ENCODE data around the gene DLGAP1. TPM values are rescaled to one million over a fixed set of nuclear protein-coding genes. Genes with fewer than 3 reads are reported as not detected.

DLGAP1 gene
- total and polyA plus RNA-seq, 2 experiments from 2014 or later = 3.1 to 6.5 TPM

- no peak overlapping the region for H3K27ac ChIP-seq
- TF ChIP-seq EZH2 (IDR thresholded peaks at IDR 0.05; ENCODE audit: borderline replicate concordance) (no peak), CTCF (IDR thresholded peaks at IDR 0.05; ENCODE audit: poor library complexity) (no peak), EZH2phosphoT487 (IDR thresholded peaks at IDR 0.05; ENCODE audit: low read depth, severe bottlenecking, unreplicated experiment) (no peak)
- no peak overlapping the region for H2AFZ ChIP-seq
- H3K4me2 ChIP-seq = no peak overlapping the region
- H4K20me1 ChIP-seq (ENCODE audit: insufficient read depth, poor library complexity, severe bottlenecking) = no peaks in the 10 kb centered on the region
- H3K4me3 ChIP-seq = no peak overlapping the region
- no peak for DNase-seq (ENCODE audit: low spot score)
- H3K79me2 ChIP-seq = no peaks in the 10 kb centered on the region
- 89% methylated on average over 1 of the region's 1 CpG for WGBS (ENCODE audit: low lambda C conversion rate, missing lambda C conversion rate)
- no peaks in the 10 kb centered on the region for H3K4me1 ChIP-seq (ENCODE audit: insufficient read depth)
- H3K36me3 ChIP-seq (replicated peaks; ENCODE audit: insufficient read depth, low read depth) = no peaks in the 10 kb centered on the region
- no peaks in the 10 kb centered on the region for H3K9me2 ChIP-seq (replicated peaks; ENCODE audit: insufficient read depth)
- no peaks in the 10 kb centered on the region for H3K27me3 ChIP-seq
- no peaks in the 10 kb centered on the region for H3K9me3 ChIP-seq (ENCODE audit: low read depth)
These were observed 530.7 kb downstream of the DLGAP1 start for GRCh38 chr18:3924455-3924854.

GRCh38 chr18:3923750-3924149 is 531.4 kb downstream of the DLGAP1 start:
- H3K79me2 ChIP-seq = no peaks in the 10 kb centered on the region
- H3K9me2 ChIP-seq (replicated peaks; ENCODE audit: insufficient read depth) = no peaks in the 10 kb centered on the region
- DNase-seq (ENCODE audit: low spot score) = no peak
- H3K4me1 ChIP-seq (ENCODE audit: insufficient read depth) = no peaks in the 10 kb centered on the region
- WGBS (ENCODE audit: low lambda C conversion rate, missing lambda C conversion rate) = 76% methylated on average over 2 of the region's 2 CpGs
- H3K4me3 ChIP-seq = no peak overlapping the region
- no peak overlapping the region for H3K4me2 ChIP-seq
- no peak overlapping the region for H3K27ac ChIP-seq
- TF ChIP-seq EZH2 (IDR thresholded peaks at IDR 0.05; ENCODE audit: borderline replicate concordance) = no peak
- no peak for TF ChIP-seq CTCF (IDR thresholded peaks at IDR 0.05; ENCODE audit: poor library complexity)
- no peaks in the 10 kb centered on the region for H3K27me3 ChIP-seq
- no peaks in the 10 kb centered on the region for H3K9me3 ChIP-seq (ENCODE audit: low read depth)
- no peaks in the 10 kb centered on the region for H4K20me1 ChIP-seq (ENCODE audit: insufficient read depth, poor library complexity, severe bottlenecking)
- no peaks in the 10 kb centered on the region for H3K36me3 ChIP-seq (replicated peaks; ENCODE audit: insufficient read depth, low read depth)
- no peak overlapping the region for H2AFZ ChIP-seq

- Histone ChIP-seq H4K20me1 (ENCODE audit: insufficient read depth, poor library complexity, severe bottlenecking) (no peaks in the 10 kb centered on the region), H2AFZ (no peak overlapping the region), H3K79me2 (no peaks in the 10 kb centered on the region), H3K4me3 (no peak overlapping the region), H3K9me3 (ENCODE audit: low read depth) (no peaks in the 10 kb centered on the region), H3K4me1 (ENCODE audit: insufficient read depth) (no peaks in the 10 kb centered on the region), H3K9me2 (replicated peaks; ENCODE audit: insufficient read depth) (no peaks in the 10 kb centered on the region), H3K27ac (no peak overlapping the region), H3K27me3 (no peaks in the 10 kb centered on the region), H3K4me2 (no peak overlapping the region), H3K36me3 (replicated peaks; ENCODE audit: insufficient read depth, low read depth) (no peaks in the 10 kb centered on the region)
- TF ChIP-seq CTCF (IDR thresholded peaks at IDR 0.05; ENCODE audit: poor library complexity) (no peak), EZH2phosphoT487 (IDR thresholded peaks at IDR 0.05; ENCODE audit: low read depth, severe bottlenecking, unreplicated experiment) (no peak), EZH2 (IDR thresholded peaks at IDR 0.05; ENCODE audit: borderline replicate concordance) (no peak)
- WGBS (ENCODE audit: low lambda C conversion rate, missing lambda C conversion rate) = 84% methylated on average over 3 of the region's 3 CpGs
- no peak for DNase-seq (ENCODE audit: low spot score)
These were observed 533.3 kb downstream of the DLGAP1 start for GRCh38 chr18:3921826-3922225.

- Histone ChIP-seq H3K9me3 (ENCODE audit: low read depth) (no peaks in the 10 kb centered on the region), H3K36me3 (replicated peaks; ENCODE audit: insufficient read depth, low read depth) (no peaks in the 10 kb centered on the region), H2AFZ (no peak overlapping the region), H3K27ac (no peak overlapping the region), H3K79me2 (no peaks in the 10 kb centered on the region), H3K27me3 (no peaks in the 10 kb centered on the region), H4K20me1 (ENCODE audit: insufficient read depth, poor library complexity, severe bottlenecking) (no peaks in the 10 kb centered on the region), H3K4me3 (no peak overlapping the region), H3K9me2 (replicated peaks; ENCODE audit: insufficient read depth) (no peaks in the 10 kb centered on the region), H3K4me2 (no peak overlapping the region), H3K4me1 (ENCODE audit: insufficient read depth) (no peaks in the 10 kb centered on the region)
- WGBS (ENCODE audit: low lambda C conversion rate, missing lambda C conversion rate) = 82% methylated on average over 2 of the region's 2 CpGs
- no peak for DNase-seq (ENCODE audit: low spot score)
- TF ChIP-seq CTCF (IDR thresholded peaks at IDR 0.05; ENCODE audit: poor library complexity) (no peak), EZH2 (IDR thresholded peaks at IDR 0.05; ENCODE audit: borderline replicate concordance) (no peak)
These were observed 534.3 kb downstream of the DLGAP1 start for GRCh38 chr18:3920832-3921231.
